Measurements from ENCODE around the gene AOPEP.

GRCh38 chr9:95067057-95067456, 340.6 kb downstream of the AOPEP start:
- TF ChIP-seq, protein P1, sequence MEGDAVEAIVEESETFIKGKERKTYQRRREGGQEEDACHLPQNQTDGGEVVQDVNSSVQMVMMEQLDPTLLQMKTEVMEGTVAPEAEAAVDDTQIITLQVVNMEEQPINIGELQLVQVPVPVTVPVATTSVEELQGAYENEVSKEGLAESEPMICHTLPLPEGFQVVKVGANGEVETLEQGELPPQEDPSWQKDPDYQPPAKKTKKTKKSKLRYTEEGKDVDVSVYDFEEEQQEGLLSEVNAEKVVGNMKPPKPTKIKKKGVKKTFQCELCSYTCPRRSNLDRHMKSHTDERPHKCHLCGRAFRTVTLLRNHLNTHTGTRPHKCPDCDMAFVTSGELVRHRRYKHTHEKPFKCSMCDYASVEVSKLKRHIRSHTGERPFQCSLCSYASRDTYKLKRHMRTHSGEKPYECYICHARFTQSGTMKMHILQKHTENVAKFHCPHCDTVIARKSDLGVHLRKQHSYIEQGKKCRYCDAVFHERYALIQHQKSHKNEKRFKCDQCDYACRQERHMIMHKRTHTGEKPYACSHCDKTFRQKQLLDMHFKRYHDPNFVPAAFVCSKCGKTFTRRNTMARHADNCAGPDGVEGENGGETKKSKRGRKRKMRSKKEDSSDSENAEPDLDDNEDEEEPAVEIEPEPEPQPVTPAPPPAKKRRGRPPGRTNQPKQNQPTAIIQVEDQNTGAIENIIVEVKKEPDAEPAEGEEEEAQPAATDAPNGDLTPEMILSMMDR (IDR thresholded peaks at IDR 0.05): no peak
- TF ChIP-seq EZH2phosphoT487 (IDR thresholded peaks at IDR 0.05) (no peak), EZH2 (IDR thresholded peaks at IDR 0.05) (no peak)
